Fibroblast of mammary gland (primary cell): ENCODE results near the gene PRKG2.

Source experiments
- DNase-seq: peaks from one replicate; pipeline ENCODE4 v3.0.0-alpha.2; 2010; ENCODE audit warnings: low read depth
- H3K4me3 ChIP-seq: 2 replicates; pipeline ENCODE4 v1.5.1; 2011; ENCODE audit warnings: low read depth, mild to moderate bottlenecking, low read length, moderate library complexity; ENCODE audit not compliant: control insufficient read depth
- TF ChIP-seq, protein P1 (sequence below): conservative IDR thresholded peaks from 2 replicates; pipeline ENCODE4 v1.5.1; 2011; ENCODE audit warnings: low read depth, low read length, inconsistent platforms; ENCODE audit not compliant: control insufficient read depth, insufficient read depth

Gene PRKG2

DNA sequence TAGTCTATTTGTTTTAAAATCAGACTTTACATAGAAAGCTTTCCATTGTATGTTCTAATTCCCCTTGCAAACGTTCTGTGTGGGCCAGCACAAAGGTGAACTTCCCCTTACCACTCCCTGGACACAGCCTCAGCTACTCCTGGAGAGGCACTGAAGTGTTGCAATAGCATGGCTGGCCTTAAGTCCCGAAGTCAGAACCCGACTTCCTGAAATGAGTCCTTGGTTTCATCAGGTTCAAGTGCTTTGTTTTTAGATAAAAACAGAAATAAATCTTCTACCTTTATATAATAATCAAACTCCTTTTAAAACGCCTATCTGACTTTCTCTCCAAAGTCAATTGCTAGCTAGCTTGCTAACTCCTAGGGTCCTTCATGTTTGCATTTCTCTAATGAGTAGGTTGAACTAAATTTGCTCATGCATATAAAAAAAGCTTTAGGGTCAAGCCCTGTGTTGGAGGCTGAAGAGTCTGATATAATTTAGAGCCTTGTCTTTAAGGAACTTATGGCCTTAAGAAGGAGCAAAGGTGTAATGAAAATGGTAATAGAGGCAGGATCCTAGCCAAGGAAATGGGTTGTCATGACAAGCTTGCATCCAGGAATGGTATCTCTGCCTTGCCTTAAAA is 175.6 kb downstream of the PRKG2 start:
- H3K4me3 ChIP-seq: no peak overlapping the region
- DNase-seq: no peak
- TF ChIP-seq, protein P1, sequence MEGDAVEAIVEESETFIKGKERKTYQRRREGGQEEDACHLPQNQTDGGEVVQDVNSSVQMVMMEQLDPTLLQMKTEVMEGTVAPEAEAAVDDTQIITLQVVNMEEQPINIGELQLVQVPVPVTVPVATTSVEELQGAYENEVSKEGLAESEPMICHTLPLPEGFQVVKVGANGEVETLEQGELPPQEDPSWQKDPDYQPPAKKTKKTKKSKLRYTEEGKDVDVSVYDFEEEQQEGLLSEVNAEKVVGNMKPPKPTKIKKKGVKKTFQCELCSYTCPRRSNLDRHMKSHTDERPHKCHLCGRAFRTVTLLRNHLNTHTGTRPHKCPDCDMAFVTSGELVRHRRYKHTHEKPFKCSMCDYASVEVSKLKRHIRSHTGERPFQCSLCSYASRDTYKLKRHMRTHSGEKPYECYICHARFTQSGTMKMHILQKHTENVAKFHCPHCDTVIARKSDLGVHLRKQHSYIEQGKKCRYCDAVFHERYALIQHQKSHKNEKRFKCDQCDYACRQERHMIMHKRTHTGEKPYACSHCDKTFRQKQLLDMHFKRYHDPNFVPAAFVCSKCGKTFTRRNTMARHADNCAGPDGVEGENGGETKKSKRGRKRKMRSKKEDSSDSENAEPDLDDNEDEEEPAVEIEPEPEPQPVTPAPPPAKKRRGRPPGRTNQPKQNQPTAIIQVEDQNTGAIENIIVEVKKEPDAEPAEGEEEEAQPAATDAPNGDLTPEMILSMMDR: no peak

DNA sequence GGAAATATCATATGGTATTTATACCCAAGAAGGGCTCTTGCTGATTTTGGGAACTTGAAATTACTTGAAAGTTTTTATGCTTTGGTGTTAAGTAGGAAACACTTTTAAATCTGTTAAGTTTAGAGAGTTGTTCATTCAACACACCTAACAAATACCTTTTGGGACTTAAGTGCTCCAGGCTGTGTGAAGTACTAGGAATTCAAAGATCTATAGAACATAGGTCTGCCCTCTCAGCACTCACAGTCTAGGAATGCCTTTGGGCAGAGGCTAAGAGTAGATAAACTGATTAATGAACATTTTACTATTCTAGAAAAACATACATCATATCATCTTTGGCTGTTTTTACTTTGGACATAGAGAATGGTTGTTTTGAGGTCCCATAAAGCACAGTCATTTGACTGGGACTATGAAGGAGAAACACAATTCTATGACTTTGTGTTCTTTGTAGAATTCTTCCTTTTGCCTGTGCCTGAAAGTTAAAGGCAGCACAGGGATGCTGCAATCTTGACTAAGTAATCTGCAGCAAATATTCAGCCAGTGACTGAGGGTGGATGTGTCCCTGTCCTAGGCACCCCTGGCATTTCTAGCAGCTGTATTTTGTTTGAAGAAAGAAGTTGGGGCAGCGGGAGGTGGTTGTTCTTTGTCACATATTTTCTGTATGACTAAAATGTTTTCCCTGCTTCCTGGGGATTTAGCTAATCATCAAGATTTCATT is 176.2 kb downstream of the PRKG2 start:
- no peak for DNase-seq
- no peak overlapping the region for H3K4me3 ChIP-seq
- TF ChIP-seq, protein P1: no peak
